Epithelial cell of proximal tubule (primary cell): ENCODE measurements around the gene GANC. TPM values are rescaled to one million over a fixed set of nuclear protein-coding genes. Genes with fewer than 3 reads are reported as not detected.

Source experiments
- DNase-seq: peaks from one replicate; pipeline ENCODE4 v3.0.0-alpha.2; 2011; ENCODE audit warnings: low read depth
- H3K4me3 ChIP-seq: 2 replicates; pipeline ENCODE4 v1.5.1; 2011; ENCODE audit warnings: low read depth, mild to moderate bottlenecking, low read length
- CTCF ChIP-seq: conservative IDR thresholded peaks from 2 replicates; pipeline ENCODE4 v1.5.1; 2012; ENCODE audit warnings: low read depth, mild to moderate bottlenecking, low read length
- total RNA-seq: library from RNA; depleted of rRNA; stranded (reverse); fragments of >200 nt; gene quantifications from 2 replicates; pipeline ENCODE4 v1.2.3, GENCODE V29; 2015

The GANC gene
- total RNA-seq, 1 donor from 2014 or later = 13.1 TPM

DNA sequence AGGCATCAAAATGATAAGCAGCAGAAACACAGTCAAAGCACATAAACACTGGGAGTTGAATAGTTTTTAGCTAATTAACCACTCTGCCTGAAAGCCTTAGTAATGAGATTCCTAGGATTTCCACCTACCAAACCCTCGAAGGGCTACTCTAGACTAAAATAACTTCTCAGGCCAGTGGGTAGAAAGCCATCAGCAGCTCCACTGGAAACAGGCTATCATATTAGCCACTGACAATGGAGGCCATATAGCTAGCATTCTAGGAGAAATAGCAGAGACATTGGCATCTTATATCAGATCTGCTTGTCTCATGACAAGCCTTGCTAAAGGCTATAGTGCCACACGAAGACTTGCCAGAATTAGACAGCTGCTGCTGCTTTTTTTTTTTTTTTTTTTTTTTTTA, 81.8 kb downstream of the GANC start:
- H3K4me3 ChIP-seq = no peak overlapping the region
- TF ChIP-seq CTCF = no peak

DNA sequence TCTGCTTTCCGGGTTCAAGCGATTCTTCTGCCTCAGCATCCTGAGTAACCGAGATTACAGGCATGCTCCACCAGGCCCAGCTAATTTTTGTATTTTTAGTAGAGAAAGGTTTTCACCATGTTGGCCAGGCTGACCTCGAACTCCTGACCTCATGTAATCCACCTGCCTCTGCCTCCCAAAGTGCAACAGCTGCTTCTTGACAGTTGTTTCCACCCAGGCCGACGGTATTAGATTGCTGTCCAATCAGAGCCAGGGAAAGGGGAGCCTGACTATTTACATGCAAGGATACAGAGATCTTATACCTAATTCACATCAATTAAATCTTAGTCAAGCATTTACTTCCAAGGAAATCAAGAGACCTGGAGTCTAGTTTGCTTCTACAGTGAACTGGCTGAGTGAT, 82.3 kb downstream of the GANC start:
- DNase-seq = no peak
- TF ChIP-seq CTCF = no peak
- H3K4me3 ChIP-seq = no peak overlapping the region

More for the DNA sequence above, 81.8 kb downstream of the GANC start:
- no peak for DNase-seq

DNA sequence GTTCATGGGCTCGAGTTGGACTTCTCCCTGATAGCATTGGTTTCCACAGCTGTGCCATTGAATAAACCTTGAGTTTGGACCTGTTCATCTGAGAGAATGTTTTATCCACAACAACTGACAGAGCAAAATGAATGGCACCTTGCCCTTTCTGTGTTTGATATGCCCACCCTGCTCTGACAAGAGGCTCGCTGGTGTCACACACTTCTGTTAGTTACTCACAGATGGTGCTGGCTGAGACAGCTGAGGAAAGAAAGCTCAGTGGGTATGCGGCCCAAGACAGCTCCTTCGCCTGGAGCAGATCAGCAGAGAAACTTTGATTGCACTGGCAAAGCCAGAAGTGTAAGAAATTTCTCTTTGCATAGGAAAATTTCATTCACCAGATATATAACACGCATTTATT, 83.8 kb downstream of the GANC start:
- DNase-seq = no peak
- no peak for TF ChIP-seq CTCF

GRCh38 chr15:42358141-42358540, 85.1 kb downstream of the GANC start:
- H3K4me3 ChIP-seq = no peak overlapping the region
- DNase-seq = no peak
- no peak for TF ChIP-seq CTCF

More for the DNA sequence above, 83.8 kb downstream of the GANC start:
- H3K4me3 ChIP-seq = no peak overlapping the region

- TF ChIP-seq CTCF = no peak
- no peak within 1 kb of the TSS for H3K4me3 ChIP-seq
- DNase-seq = no peak
Observed at GRCh38 chr15:42359249-42359648, 86.2 kb downstream of the GANC start, which contains the start of gene CAPN3. Gene CAPN3 (plus strand): TSS chr15:42359501. CDS start chr15:42359806, 305 bp downstream.

GRCh38 chr15:42359985-42360384, 87.0 kb downstream of the GANC start:
- no peak for DNase-seq
- TF ChIP-seq CTCF = no peak
- no peak overlapping the region for H3K4me3 ChIP-seq

DNA sequence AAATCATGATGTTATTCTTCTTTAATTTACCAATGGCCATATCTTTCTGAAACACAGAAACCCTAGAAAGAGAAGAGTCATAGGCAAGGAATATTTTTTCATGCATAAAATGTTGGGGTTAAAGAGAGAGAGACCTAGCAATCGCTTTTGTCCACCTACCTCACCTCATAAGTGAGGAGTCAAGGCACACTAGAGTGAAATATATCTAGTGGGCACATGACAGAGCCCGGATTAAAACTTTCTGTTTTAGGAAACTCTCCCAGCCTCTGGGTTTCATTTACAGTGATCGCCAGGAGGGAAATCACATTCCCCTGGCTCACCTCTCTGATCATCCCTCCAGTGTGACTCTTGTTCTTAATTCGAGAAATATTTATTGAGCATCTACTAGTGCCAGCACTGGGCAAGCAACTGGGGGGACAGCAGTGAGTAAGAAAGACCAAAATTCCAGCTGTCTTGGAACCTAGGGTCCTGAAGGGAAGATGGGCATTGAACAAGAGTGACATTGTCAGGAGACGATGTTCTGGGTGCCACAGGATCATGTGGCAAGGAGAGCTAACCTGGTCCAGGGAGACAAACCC, 87.6 kb downstream of the GANC start:
- TF ChIP-seq CTCF = no peak
- no peak for DNase-seq
- H3K4me3 ChIP-seq = no peak overlapping the region
